HCT116 (cell line): ENCODE results near the gene EPS8. TPM values are rescaled to one million over a fixed set of nuclear protein-coding genes. Genes with fewer than 3 reads are reported as not detected.

ENCODE experiments used
- ATAC-seq: fragments of 200-7000 bp; cut with Tn5 transposase; 2 replicates; pipeline ENCODE4 v1.9.1; 2020; ENCODE audit warnings: mild to moderate bottlenecking, moderate library complexity
- BruUV-seq: library from RNA; stranded (reverse); fragments of 400-500 nt; replicated peaks from 2 replicates; lab custom pipeline; 2021; lab: Mats Ljungman, UMichigan
- CTCF ChIA-PET: fragments of 300-600 bp; sonication (Branson Sonifier 250); formaldehyde crosslinking; loops from one replicate; lab custom pipeline; 2021; ENCODE audit warnings: antibody characterized with exemption; lab: Charles Lee
- POLR2A ChIA-PET: fragments of 300-600, 350-600 bp; sonication (Branson Sonifier 250); formaldehyde crosslinking; loops from one replicate; lab custom pipeline; 2021; ENCODE audit warnings: antibody characterized with exemption; lab: Charles Lee
- RAD21 ChIA-PET, 2 experiments: fragments of 300-600 bp; sonication (Branson Sonifier 250); formaldehyde crosslinking; loops; one replicate each; lab custom pipeline; 2023; ENCODE audit warnings: low total read pairs in 2 of 2; ENCODE audit not compliant: uncharacterized antibody in 2 of 2, unreplicated experiment in 2 of 2, low non-redundant PET in 1 of 2; lab: Charles Lee
- DNase-seq: peaks from one replicate; pipeline ENCODE4 v3.0.0-alpha.2; 2010; ENCODE audit warnings: low read depth, low spot score
- H2AFZ ChIP-seq: fragments of 200-600 bp; shearing (Covaris generic), sonication (generic); 2 replicates; pipeline ENCODE4 v1.6.1; 2017; ENCODE audit warnings: low read depth, mixed run types, mixed read lengths, antibody characterized with exemption, low read length; ENCODE audit not compliant: poor library complexity, severe bottlenecking
- H3K27ac ChIP-seq: 2 replicates; pipeline ENCODE4 v1.5.1; 2012; ENCODE audit warnings: low read depth, low read length
- H3K27me3 ChIP-seq: fragments of 200-600 bp; sonication (generic); 2 replicates; pipeline ENCODE4 v1.6.1; 2016; ENCODE audit warnings: mixed run types, low read length, mixed read lengths; ENCODE audit not compliant: insufficient read depth
- H3K36me3 ChIP-seq, 2 experiments: fragments of 200-500 bp in 1 of 2; fragments of 200-600 bp in 1 of 2; sonication (Bioruptor generic) in 1 of 2; sonication (generic) in 1 of 2; 2 replicates each; pipeline versions ENCODE4 v1.5.1 to v1.6.1; 2014 to 2016; ENCODE audit warnings: low read length in 2 of 2, inconsistent platforms in 1 of 2, mixed read lengths in 1 of 2, mixed run types in 1 of 2; ENCODE audit not compliant: insufficient read depth in 2 of 2, control insufficient read depth in 1 of 2
- H3K4me1 ChIP-seq, 2 experiments: fragments of 200-600 bp in 1 of 2; sonication (generic) in 1 of 2; 2 replicates each; pipeline versions ENCODE4 v1.5.1 to v1.6.1; 2012 to 2017; ENCODE audit warnings: low read length in 2 of 2, inconsistent platforms in 1 of 2, mild to moderate bottlenecking in 1 of 2, mixed read lengths in 1 of 2, mixed run types in 1 of 2, moderate library complexity in 1 of 2; ENCODE audit not compliant: insufficient read depth in 2 of 2, control insufficient read depth in 1 of 2
- H3K4me2 ChIP-seq: fragments of 200-600 bp; sonication (generic); 2 replicates; pipeline ENCODE4 v1.6.1; 2017; ENCODE audit warnings: mixed run types, low read length, mixed read lengths
- H3K4me3 ChIP-seq, 2 experiments: fragments of 200-600 bp in 1 of 2; sonication (generic) in 1 of 2; replicated peaks in 1 of 2; 2 replicates each; pipeline ENCODE4 v1.5.1; 2011 to 2016; ENCODE audit warnings: low read length in 2 of 2, control low read depth in 1 of 2, low read depth in 1 of 2, mild to moderate bottlenecking in 1 of 2, mixed read lengths in 1 of 2, mixed run types in 1 of 2
- H3K79me2 ChIP-seq: fragments of 200-600 bp; sonication (generic); 2 replicates; pipeline ENCODE4 v1.6.1; 2017; ENCODE audit warnings: mild to moderate bottlenecking, mixed run types, low read length, moderate library complexity, mixed read lengths; ENCODE audit not compliant: insufficient read depth
- H3K9ac ChIP-seq: fragments of 200-600 bp; sonication (generic); 2 replicates; pipeline ENCODE4 v1.6.1; 2016; ENCODE audit warnings: low read length, mixed read lengths
- H3K9me2 ChIP-seq: fragments of 200-600 bp; sonication (generic), shearing (Covaris generic); 2 replicates; pipeline ENCODE4 v1.6.1; 2017; ENCODE audit warnings: mixed run types, mild to moderate bottlenecking, moderate library complexity; ENCODE audit not compliant: insufficient read depth
- H3K9me3 ChIP-seq, 2 experiments: fragments of 200-500 bp in 1 of 2; fragments of 200-600 bp in 1 of 2; sonication (Bioruptor generic) in 1 of 2; sonication (generic) in 1 of 2; 2 replicates each; pipeline ENCODE4 v1.6.1; 2014 to 2017; ENCODE audit warnings: low read length in 2 of 2, mixed read lengths in 2 of 2, inconsistent platforms in 1 of 2, low read depth in 1 of 2, mild to moderate bottlenecking in 1 of 2, mixed run types in 1 of 2, moderate library complexity in 1 of 2; ENCODE audit not compliant: control insufficient read depth in 1 of 2, insufficient read depth in 1 of 2
- H4K20me1 ChIP-seq: fragments of 200-600 bp; sonication (generic), shearing (Covaris generic); 2 replicates; pipeline ENCODE4 v1.6.1; 2017; ENCODE audit warnings: mixed run types, mild to moderate bottlenecking, moderate library complexity; ENCODE audit not compliant: insufficient read depth
- CBX3 ChIP-seq: IDR thresholded peaks from 2 replicates; pipeline ENCODE4 v1.6.1; 2012; ENCODE audit warnings: low read depth
- ELF1 ChIP-seq: IDR thresholded peaks from 2 replicates; pipeline ENCODE4 v1.6.1; 2012; ENCODE audit warnings: low read depth, borderline replicate concordance
- EZH2 ChIP-seq: fragments of 200-600 bp; sonication (generic); IDR thresholded peaks from 2 replicates; pipeline ENCODE4 v1.6.1; 2017; ENCODE audit warnings: antibody characterized with exemption, mixed run types
- FOSL1 ChIP-seq: IDR thresholded peaks from 2 replicates; pipeline ENCODE4 v1.6.1; 2012; ENCODE audit warnings: low read depth
- REST ChIP-seq: IDR thresholded peaks from 2 replicates; pipeline ENCODE4 v1.6.1; 2012; ENCODE audit warnings: low read depth
- SP1 ChIP-seq: IDR thresholded peaks from 2 replicates; pipeline ENCODE4 v1.6.1; 2012; ENCODE audit warnings: low read depth
- SRF ChIP-seq: IDR thresholded peaks from 2 replicates; pipeline ENCODE4 v1.6.1; 2012; ENCODE audit warnings: low read depth
- YY1 ChIP-seq: IDR thresholded peaks from 2 replicates; pipeline ENCODE4 v1.6.1; 2011; ENCODE audit warnings: low read length, low read depth, moderate library complexity, mild to moderate bottlenecking; ENCODE audit not compliant: insufficient replicate concordance; ENCODE audit errors: extremely low read depth
- ZBTB33 ChIP-seq: IDR thresholded peaks from 2 replicates; pipeline ENCODE4 v1.6.1; 2011; ENCODE audit warnings: mild to moderate bottlenecking, low read length, moderate library complexity; ENCODE audit not compliant: insufficient replicate concordance; ENCODE audit errors: extremely low read depth
- ZFX ChIP-seq: fragments of 450-650 bp; IDR thresholded peaks from 2 replicates; pipeline ENCODE4 v1.6.1; 2017
- ZNF274 ChIP-seq: fragments of 200-500 bp; sonication (Bioruptor generic); IDR thresholded peaks from 2 replicates; pipeline ENCODE4 v1.6.1; 2014; ENCODE audit warnings: mild to moderate bottlenecking, low read depth, low read length, inconsistent platforms
- intact Hi-C: fragments of 100-400 bp; cut with micrococcal nuclease; formaldehyde crosslinking; loops from 2 replicates; pipeline ENCODE4 v1.10.0; 2022
- total RNA-seq: library from RNA; stranded (reverse); gene quantifications from one replicate; pipeline ENCODE4 v1.2.1, GENCODE V29; 2021; ENCODE audit not compliant: unreplicated experiment

Gene EPS8
- total RNA-seq, 1 experiment from 2014 or later, result 49.9 TPM

GRCh38 chr12:15834575-15834974 lies 45.4 kb upstream of the EPS8 start:
- TF ChIP-seq ZBTB33 (no peak), FOSL1 (no peak), YY1 (no peak), SP1 (no peak), SRF (no peak), ZFX (no peak), EZH2 (no peak), CBX3 (no peak), ZNF274 (no peak), REST (no peak), ELF1 (no peak)
- ATAC-seq (no peak), DNase-seq (no peak)
- Histone ChIP-seq H3K4me2 (no peak overlapping the region), H3K9me2 (no peaks in the 10 kb centered on the region), H3K27me3 (no peaks in the 10 kb centered on the region), H3K79me2 (no peaks in the 10 kb centered on the region), H2AFZ (no peak overlapping the region), H3K9me3 (no peaks in the 10 kb centered on the region), H3K27ac (no peak overlapping the region), H3K4me3 (no peak overlapping the region), H4K20me1 (no peaks in the 10 kb centered on the region), H3K36me3 (no peaks in the 10 kb centered on the region), H3K9ac (no peak overlapping the region), H3K4me1 (peaks cover 0 to 6% of the 10 kb centered on the region in 2 experiments; a peak in 1 of 4 replicates)
- intact Hi-C loops, result no loop called here
- CTCF ChIA-PET, result no interaction called here
- RAD21 ChIA-PET, result no interaction called here
- POLR2A ChIA-PET, result no interaction called here
- BruUV-seq, result no TSS peak
